Cardiac muscle cell (in vitro differentiated cells and primary cell): ENCODE measurements around the gene RHOBTB1. TPM values are rescaled to one million over a fixed set of nuclear protein-coding genes. Genes with fewer than 3 reads are reported as not detected.
"Not testable (repeated sequence)": the region's sequence is repeated elsewhere in the genome, so short reads cannot be mapped to it uniquely, and the experiment has no call there.

Source experiments
- DNase-seq, 2 donors: peaks; one replicate each; pipeline versions ENCODE4 v3.0.0 to v3.0.0-alpha.2; 2010 to 2017; ENCODE audit warnings: low read depth in 1 of 2, low spot score in 1 of 2
- H3K27ac ChIP-seq: fragments of 200-600 bp; sonication (generic); 2 replicates; pipeline ENCODE4 v1.5.1; 2016
- H3K27me3 ChIP-seq: fragments of 200-600 bp; sonication (generic); 2 replicates; pipeline ENCODE4 v1.6.0; 2016; ENCODE audit warnings: control low read depth
- H3K36me3 ChIP-seq: fragments of 200-600 bp; sonication (generic); 2 replicates; pipeline ENCODE4 v1.5.1; 2016; ENCODE audit warnings: control low read depth
- H3K4me1 ChIP-seq: fragments of 200-600 bp; sonication (generic); 2 replicates; pipeline ENCODE4 v1.8.1; 2017; ENCODE audit warnings: low read depth, mild to moderate bottlenecking, mixed run types
- H3K4me3 ChIP-seq: fragments of 200-600 bp; sonication (generic); 2 replicates; pipeline ENCODE4 v1.5.1; 2016; ENCODE audit warnings: mild to moderate bottlenecking
- H3K9me3 ChIP-seq: fragments of 200-600 bp; sonication (generic); 2 replicates; pipeline ENCODE4 v1.5.1; 2017; ENCODE audit warnings: low read depth, mild to moderate bottlenecking, control low read depth
- polyA plus RNA-seq: library from polyadenylated mRNA; unstranded; fragments of >200 nt; fragmentation: Nextera tagmentation; extraction: Ambion mirVana; gene quantifications from 2 replicates; pipeline ENCODE4 v1.2.1, GENCODE V29; 2016
- total RNA-seq: library from RNA; depleted of rRNA; stranded (reverse); fragments of >200 nt; gene quantifications from 2 replicates; pipeline ENCODE4 v1.2.3, GENCODE V29; 2016
- TF ChIP-seq, protein P1 (sequence below): IDR thresholded peaks from 2 replicates; pipeline ENCODE4 v1.5.1; 2012; ENCODE audit warnings: low read depth, mild to moderate bottlenecking, low read length

RHOBTB1 gene
- total and polyA plus RNA-seq, 2 experiments from 2014 or later = 12.5 to 23.6 TPM

DNA sequence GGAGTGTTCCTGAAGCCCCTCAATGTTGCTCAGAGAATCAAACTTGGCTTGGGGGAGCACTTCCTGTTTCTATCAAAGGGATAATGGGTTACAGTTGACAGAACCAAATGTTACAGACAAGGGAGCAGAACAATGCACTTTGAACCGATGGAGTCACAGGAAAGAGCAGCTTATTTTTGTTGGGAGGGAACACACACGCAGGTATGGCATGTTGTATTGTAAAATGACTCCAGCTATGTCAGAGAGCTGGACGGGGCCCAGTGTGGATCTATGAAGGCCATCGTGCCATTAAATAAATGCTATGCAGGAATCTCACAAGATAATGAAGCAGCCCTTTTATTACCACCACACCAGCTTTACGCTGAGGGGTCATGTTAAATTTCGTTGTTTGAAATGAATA, 35.1 kb downstream of the RHOBTB1 start:
- H3K4me3 ChIP-seq = no peak overlapping the region
- TF ChIP-seq, protein P1, sequence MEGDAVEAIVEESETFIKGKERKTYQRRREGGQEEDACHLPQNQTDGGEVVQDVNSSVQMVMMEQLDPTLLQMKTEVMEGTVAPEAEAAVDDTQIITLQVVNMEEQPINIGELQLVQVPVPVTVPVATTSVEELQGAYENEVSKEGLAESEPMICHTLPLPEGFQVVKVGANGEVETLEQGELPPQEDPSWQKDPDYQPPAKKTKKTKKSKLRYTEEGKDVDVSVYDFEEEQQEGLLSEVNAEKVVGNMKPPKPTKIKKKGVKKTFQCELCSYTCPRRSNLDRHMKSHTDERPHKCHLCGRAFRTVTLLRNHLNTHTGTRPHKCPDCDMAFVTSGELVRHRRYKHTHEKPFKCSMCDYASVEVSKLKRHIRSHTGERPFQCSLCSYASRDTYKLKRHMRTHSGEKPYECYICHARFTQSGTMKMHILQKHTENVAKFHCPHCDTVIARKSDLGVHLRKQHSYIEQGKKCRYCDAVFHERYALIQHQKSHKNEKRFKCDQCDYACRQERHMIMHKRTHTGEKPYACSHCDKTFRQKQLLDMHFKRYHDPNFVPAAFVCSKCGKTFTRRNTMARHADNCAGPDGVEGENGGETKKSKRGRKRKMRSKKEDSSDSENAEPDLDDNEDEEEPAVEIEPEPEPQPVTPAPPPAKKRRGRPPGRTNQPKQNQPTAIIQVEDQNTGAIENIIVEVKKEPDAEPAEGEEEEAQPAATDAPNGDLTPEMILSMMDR = no peak
- no peak for DNase-seq
- H3K36me3 ChIP-seq = peaks cover 7% of the 10 kb centered on the region
- no peaks in the 10 kb centered on the region for H3K4me1 ChIP-seq
- H3K27ac ChIP-seq = no peak overlapping the region
- H3K9me3 ChIP-seq = no peaks in the 10 kb centered on the region
- H3K27me3 ChIP-seq = no peaks in the 10 kb centered on the region

DNA sequence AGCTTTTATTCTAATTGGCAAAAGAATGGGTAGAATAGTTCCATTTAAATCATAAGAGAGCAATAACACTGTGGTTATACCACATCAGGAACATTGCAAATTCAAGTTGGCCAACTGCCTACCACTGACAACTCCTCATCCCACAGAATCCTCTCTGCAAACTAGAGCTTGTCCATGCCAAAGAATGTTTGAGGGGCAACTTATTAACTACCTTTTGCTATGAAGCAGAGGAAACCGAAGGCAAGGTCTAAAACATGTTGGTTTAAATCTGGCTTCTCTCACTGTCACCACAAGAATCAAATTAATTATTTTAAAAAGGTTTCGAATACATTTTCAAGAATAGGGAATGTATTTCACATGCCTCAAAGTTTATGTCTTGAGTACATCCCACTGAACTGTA, 36.0 kb downstream of the RHOBTB1 start:
- H3K9me3 ChIP-seq = no peaks in the 10 kb centered on the region
- H3K4me1 ChIP-seq = no peaks in the 10 kb centered on the region
- H3K27ac ChIP-seq = no peak overlapping the region
- H3K27me3 ChIP-seq = no peaks in the 10 kb centered on the region
- H3K4me3 ChIP-seq = no peak overlapping the region
- H3K36me3 ChIP-seq = peaks cover 7% of the 10 kb centered on the region
- DNase-seq = peak in 1 of 2 donors; percentile 46
- TF ChIP-seq, protein P1 = no peak

DNA sequence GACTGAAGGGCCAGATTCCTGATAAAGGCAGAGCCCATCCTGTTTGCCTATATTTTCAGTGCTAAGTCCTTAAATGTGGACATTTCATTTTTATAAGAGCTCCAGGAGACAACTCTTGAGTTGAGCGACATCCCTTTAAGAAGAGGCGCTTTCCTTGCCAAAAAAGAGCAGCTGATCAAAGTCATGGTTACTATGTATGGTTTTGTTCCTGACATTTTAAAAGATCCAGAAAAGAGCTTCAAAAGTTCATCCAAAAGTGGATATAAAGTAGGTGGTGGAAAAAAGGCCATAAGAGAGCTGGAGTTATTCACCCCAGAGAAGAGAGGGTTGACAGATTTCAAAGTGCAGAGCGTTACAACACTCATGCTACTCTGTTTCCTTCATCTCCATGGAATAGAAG, 36.7 kb downstream of the RHOBTB1 start:
- no peaks in the 10 kb centered on the region for H3K27me3 ChIP-seq
- H3K36me3 ChIP-seq = peaks cover 7% of the 10 kb centered on the region
- H3K4me3 ChIP-seq = no peak overlapping the region
- H3K27ac ChIP-seq = no peak overlapping the region
- H3K4me1 ChIP-seq = no peaks in the 10 kb centered on the region
- TF ChIP-seq, protein P1 = no peak
- H3K9me3 ChIP-seq = no peaks in the 10 kb centered on the region
- DNase-seq = no peak

DNA sequence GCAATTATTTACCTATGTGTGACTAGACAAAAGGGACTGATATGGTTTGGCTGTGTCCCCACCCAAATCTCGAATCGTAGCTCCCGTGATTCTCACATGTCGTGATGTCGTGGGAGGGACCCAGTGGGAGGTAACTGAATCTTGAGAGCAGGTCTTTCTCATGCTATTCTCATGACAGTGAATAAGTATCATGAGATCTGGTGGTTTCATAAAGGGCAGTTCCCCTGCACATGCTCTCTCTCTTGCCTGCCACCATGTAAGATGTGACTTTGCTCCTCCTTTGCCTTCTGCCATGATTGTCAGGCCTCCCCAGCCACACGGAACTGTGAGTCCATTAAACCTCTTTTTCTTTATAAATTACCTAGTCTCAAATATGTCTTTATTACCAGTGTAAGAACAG, 37.2 kb downstream of the RHOBTB1 start:
- H3K4me1 ChIP-seq, H3K27ac ChIP-seq: not testable (repeated sequence)

DNA sequence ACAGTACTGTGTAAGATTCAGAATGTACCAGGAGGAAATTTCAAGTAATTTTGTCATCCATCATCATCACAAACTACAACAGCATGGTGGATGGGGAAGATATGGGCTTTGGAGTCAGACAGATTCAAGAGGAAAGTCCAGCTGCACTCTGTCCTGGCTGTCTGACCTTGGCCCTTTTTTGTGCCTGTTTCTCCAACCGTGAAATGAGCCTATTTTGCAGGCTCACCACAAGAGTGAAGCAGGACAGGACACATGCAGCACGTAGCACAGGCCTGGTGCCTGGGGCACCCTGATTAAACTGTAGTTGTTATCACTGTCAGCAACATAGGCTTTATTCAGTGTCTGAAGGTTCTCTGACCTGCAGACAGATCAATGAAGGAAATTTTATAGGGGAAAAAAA, 37.6 kb downstream of the RHOBTB1 start:
- Histone ChIP-seq H3K4me3 (no peak overlapping the region), H3K27me3 (no peaks in the 10 kb centered on the region), H3K36me3 (peaks cover 7% of the 10 kb centered on the region), H3K27ac (no peak overlapping the region), H3K4me1 (no peaks in the 10 kb centered on the region), H3K9me3 (no peaks in the 10 kb centered on the region)
- TF ChIP-seq, protein P1 = no peak
- no peak for DNase-seq

More for the DNA sequence above, 37.2 kb downstream of the RHOBTB1 start:
- H3K4me3 ChIP-seq, DNase-seq, H3K36me3 ChIP-seq, H3K9me3 ChIP-seq, H3K27me3 ChIP-seq: not testable (repeated sequence)

DNA sequence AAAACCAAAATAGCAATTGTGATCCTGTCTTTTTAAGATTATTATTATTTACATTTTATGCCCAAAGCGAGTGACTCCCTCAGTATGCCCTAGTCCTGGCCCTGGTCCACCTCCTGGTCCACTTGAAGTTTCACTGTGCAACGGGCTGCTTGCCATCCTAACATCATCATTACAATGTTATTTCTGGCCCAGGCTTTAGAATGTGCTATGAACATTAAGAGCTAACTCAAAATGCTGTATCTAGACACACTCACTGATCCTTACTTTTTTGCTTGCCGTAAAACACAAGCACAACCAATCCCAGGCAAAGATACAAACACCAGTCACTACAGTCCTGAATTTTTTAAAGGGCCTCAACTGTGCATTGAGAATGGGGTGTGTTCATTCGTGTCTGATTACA, 38.4 kb downstream of the RHOBTB1 start:
- no peak overlapping the region for H3K4me3 ChIP-seq
- H3K27ac ChIP-seq = no peak overlapping the region
- no peaks in the 10 kb centered on the region for H3K4me1 ChIP-seq
- peaks cover 7% of the 10 kb centered on the region for H3K36me3 ChIP-seq
- no peaks in the 10 kb centered on the region for H3K9me3 ChIP-seq
- no peaks in the 10 kb centered on the region for H3K27me3 ChIP-seq
- peak in 1 of 2 donors; percentile 65 for DNase-seq
- TF ChIP-seq, protein P1 = no peak
